NCI-H69 (cell line): ENCODE measurements around the gene RPL15.
"Not testable (repeated sequence)": the region's sequence is repeated elsewhere in the genome, so short reads cannot be mapped to it uniquely, and the experiment has no call there.

ENCODE experiments used
- DNase-seq: peaks from one replicate; lab custom pipeline; 2025; lab: John Stamatoyannopoulos, UW

Gene RPL15

GRCh38 chr3:23889950-23890349 lies 27.0 kb upstream of the RPL15 start:
- no peak for DNase-seq

- no peak for DNase-seq
Measured at GRCh38 chr3:23894254-23895061, 22.5 kb upstream of the RPL15 start.

- no peak for DNase-seq
Measured at GRCh38 chr3:23895181-23895580, 21.8 kb upstream of the RPL15 start.

GRCh38 chr3:23900744-23901143 lies 16.2 kb upstream of the RPL15 start:
- no peak for DNase-seq

- DNase-seq: no peak
Measured at GRCh38 chr3:23904545-23904944, 12.4 kb upstream of the RPL15 start.

GRCh38 chr3:23909341-23909740 lies 7.6 kb upstream of the RPL15 start:
- no peak for DNase-seq

GRCh38 chr3:23911397-23911796 lies 5.5 kb upstream of the RPL15 start:
- no peak for DNase-seq

- not testable (repeated sequence) for DNase-seq
Measured at GRCh38 chr3:23912335-23912734, 4.6 kb upstream of the RPL15 start.

GRCh38 chr3:23913182-23913581 lies 3.8 kb upstream of the RPL15 start:
- DNase-seq: no peak

GRCh38 chr3:23913873-23914743 lies 2.8 kb upstream of the RPL15 start:
- DNase-seq: no peak

- DNase-seq: peak; percentile 63
Measured at GRCh38 chr3:23915537-23916108, 1.3 kb upstream of the RPL15 start.

- no peak for DNase-seq
Measured at GRCh38 chr3:23916152-23916885, 613 bp upstream of the RPL15 start.

GRCh38 chr3:23917679-23918303 lies 859 bp downstream of the RPL15 start:
- peak; percentile 52 for DNase-seq

- DNase-seq: not testable (repeated sequence)
Measured at GRCh38 chr3:23918331-23918730, 1.4 kb downstream of the RPL15 start.

GRCh38 chr3:23919628-23920027 lies 2.7 kb downstream of the RPL15 start:
- DNase-seq: no peak

GRCh38 chr3:23920151-23920655 lies 3.3 kb downstream of the RPL15 start:
- DNase-seq: no peak

- DNase-seq: no peak
Measured at GRCh38 chr3:23921052-23921511, 4.2 kb downstream of the RPL15 start.

- DNase-seq: no peak
Measured at GRCh38 chr3:23923786-23924185, 6.9 kb downstream of the RPL15 start.

GRCh38 chr3:23926246-23926645 lies 9.3 kb downstream of the RPL15 start:
- DNase-seq: no peak

GRCh38 chr3:23926736-23927135 lies 9.8 kb downstream of the RPL15 start:
- no peak for DNase-seq

- DNase-seq: no peak
Measured at GRCh38 chr3:23928524-23928923, 11.6 kb downstream of the RPL15 start.
